Stimulated activated CD8-positive, alpha-beta memory T cell treated with anti-CD3 and anti-CD28 coated beads, Interleukin-4, amount 100 ng/mL, for 4 hours (primary cell): ENCODE results near the gene CHRM4.

Experiments used
- DNase-seq, 2 donors: peaks; one replicate each; pipeline ENCODE4 v3.0.0-alpha.2; 2020; ENCODE audit warnings: low read depth in 2 of 2, low spot score in 1 of 2

The CHRM4 gene

GRCh38 chr11:46348566-46349401 is 42.8 kb downstream of the CHRM4 start:
- DNase-seq, result peak in 1 of 2 donors; percentile 55

GRCh38 chr11:46347637-46348311 is 43.8 kb downstream of the CHRM4 start:
- DNase-seq, result no peak

- peak; percentile 64 to 73 for DNase-seq
Measured at GRCh38 chr11:46346886-46347636, 44.5 kb downstream of the CHRM4 start, which contains the start of gene DGKZ. DGKZ (plus strand) TSS chr11:46347463; CDS start chr11:46347660, 197 bp downstream.

GRCh38 chr11:46345881-46346484 is 45.6 kb downstream of the CHRM4 start:
- DNase-seq, result no peak

GRCh38 chr11:46345131-46345597 is 46.4 kb downstream of the CHRM4 start:
- DNase-seq, result no peak

- DNase-seq, result no peak
Measured at GRCh38 chr11:46343520-46343919, 48.1 kb downstream of the CHRM4 start.

- DNase-seq, result no peak
Measured at GRCh38 chr11:46342239-46342638, 49.3 kb downstream of the CHRM4 start.

- DNase-seq, result no peak
Measured at GRCh38 chr11:46341454-46341853, 50.1 kb downstream of the CHRM4 start.

GRCh38 chr11:46339816-46340215 is 51.8 kb downstream of the CHRM4 start:
- DNase-seq, result no peak

- no peak for DNase-seq
Measured at GRCh38 chr11:46338988-46339666, 52.4 kb downstream of the CHRM4 start.

- no peak for DNase-seq
Measured at GRCh38 chr11:46338636-46338987, 53.0 kb downstream of the CHRM4 start.

GRCh38 chr11:46337626-46338345 is 53.8 kb downstream of the CHRM4 start:
- DNase-seq, result no peak

- no peak for DNase-seq
Measured at GRCh38 chr11:46336563-46337180, 54.9 kb downstream of the CHRM4 start.

GRCh38 chr11:46335890-46336562 is 55.5 kb downstream of the CHRM4 start:
- no peak for DNase-seq

GRCh38 chr11:46335271-46335670 is 56.3 kb downstream of the CHRM4 start:
- no peak for DNase-seq

- DNase-seq, result no peak
Measured at GRCh38 chr11:46334211-46334610, 57.4 kb downstream of the CHRM4 start.
